GM04503 (cell line): ENCODE data around the gene CT83.

Experiments used
- DNase-seq: peaks from one replicate; pipeline ENCODE4 v3.0.0-alpha.2; 2012; ENCODE audit warnings: low read depth

The CT83 gene, protein sequence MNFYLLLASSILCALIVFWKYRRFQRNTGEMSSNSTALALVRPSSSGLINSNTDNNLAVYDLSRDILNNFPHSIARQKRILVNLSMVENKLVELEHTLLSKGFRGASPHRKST

GRCh38 chrX:116462822-116463221 is at the start of gene CT83:
TSS of gene CT83 (minus strand) at chrX:116462976. CDS start at chrX:116462856, 120 bp downstream.
- no peak for DNase-seq

GRCh38 chrX:116499780-116500179 is 37.0 kb upstream of the CT83 start:
- no peak for DNase-seq

- DNase-seq: no peak
Observed at GRCh38 chrX:116493271-116493670, 30.5 kb upstream of the CT83 start.

DNA sequence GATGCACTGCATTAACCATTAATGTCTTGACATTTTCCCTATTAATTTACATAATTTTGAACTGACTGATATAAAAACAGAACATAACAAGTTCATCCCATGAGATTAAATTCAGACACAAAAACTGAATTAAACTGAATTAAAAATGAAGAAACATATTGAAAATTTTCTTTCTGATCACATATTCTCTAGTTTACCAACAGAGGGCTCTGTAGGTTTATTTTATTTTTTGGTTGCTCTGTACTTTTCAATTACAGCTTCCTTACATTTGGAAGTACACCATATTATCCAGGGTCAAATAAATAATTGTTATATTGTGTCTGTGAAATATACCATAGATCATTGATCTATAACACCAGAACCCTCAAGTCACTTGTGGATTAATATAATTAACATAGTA is 27.3 kb upstream of the CT83 start:
- DNase-seq: no peak

GRCh38 chrX:116480059-116480458 is 17.3 kb upstream of the CT83 start:
- DNase-seq: no peak

DNA sequence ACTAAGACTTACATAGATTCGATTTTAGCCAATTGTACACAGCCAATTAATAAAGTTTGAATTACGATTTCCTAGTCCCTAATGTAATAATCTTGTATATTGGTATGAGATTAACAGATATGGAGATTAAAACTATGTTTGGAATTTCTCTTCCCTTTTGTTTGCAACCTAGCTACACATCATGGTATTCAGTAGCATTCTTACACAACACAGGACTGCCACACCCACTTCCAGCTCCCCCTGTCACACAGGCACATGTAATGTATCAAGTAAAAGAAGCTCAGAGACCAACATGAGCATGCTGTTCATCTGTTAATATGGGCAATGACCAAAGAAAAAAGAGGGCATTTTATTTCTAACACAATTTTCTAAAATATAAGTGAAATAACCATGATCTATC is 13.6 kb downstream of the CT83 start:
- DNase-seq: no peak

DNA sequence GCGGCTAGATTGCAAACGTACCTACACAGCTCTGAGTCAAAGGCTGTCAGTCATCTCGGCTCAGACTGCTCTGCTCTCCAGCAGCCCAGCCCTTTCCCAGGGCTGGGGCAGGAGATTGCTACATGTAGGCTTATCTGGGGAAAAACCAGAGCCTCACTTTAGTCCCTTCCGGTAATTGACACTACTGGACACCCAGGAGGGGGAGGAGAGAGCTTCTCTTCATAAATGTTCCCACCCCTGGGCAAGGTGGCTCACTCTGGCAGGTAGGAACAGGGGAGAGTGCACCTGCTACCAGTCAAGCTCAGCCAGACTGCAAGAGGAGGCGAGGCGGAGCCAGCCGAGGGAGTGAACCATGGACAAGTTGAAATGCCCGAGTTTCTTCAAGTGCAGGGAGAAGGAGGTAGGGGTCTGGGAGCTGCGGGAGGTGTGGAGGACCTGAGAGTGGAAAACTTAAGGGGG is 26.4 kb downstream of the CT83 start, which contains the start of gene SLC6A14:
Gene SLC6A14 (plus strand): TSS at position 249 of the 459 bp plus-strand sequence. CDS start 104 bp downstream, at position 353.
- no peak for DNase-seq

- DNase-seq: no peak
Observed at GRCh38 chrX:116435597-116435996, 27.2 kb downstream of the CT83 start.

- no peak for DNase-seq
Observed at GRCh38 chrX:116427978-116428377, 34.8 kb downstream of the CT83 start.

GRCh38 chrX:116417968-116418367 is 44.8 kb downstream of the CT83 start:
- no peak for DNase-seq

DNA sequence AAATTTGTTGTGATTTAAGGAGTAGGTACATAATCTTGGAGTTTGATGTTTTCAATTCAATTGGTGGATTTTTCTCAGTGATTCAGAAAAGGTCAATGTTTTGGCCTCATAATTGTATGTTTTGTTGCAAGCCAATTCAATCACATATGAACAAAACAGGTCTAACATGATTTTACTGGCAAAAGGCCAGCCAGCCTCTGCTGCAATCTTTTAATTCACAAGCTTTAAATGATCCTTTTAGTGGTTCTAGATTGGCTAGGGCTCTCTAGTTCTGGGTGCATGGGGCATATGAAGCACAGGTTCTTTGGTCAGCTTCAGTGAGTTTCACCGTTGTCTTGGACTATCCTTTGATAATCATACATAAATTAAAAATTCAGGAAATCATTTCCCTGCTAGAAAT is 45.6 kb downstream of the CT83 start:
- no peak for DNase-seq

GRCh38 chrX:116413273-116413672 is 49.5 kb downstream of the CT83 start:
- DNase-seq: no peak
